ENCODE results near the gene GUCA1A.

- TF ChIP-seq CTCF (IDR thresholded peaks at IDR 0.05) (no peak), POLR2A (IDR thresholded peaks at IDR 0.05) (no peak)
These were observed 30.0 kb downstream of the GUCA1A start for GRCh38 chr6:42203183-42203582.

Data from thyroid gland (tissue), 4 donors.